Measurements from ENCODE around the gene AGXT2.
"Not testable (repeated sequence)": the region's sequence is repeated elsewhere in the genome, so short reads cannot be mapped to it uniquely, and the experiment has no call there.

Gene AGXT2

DNA sequence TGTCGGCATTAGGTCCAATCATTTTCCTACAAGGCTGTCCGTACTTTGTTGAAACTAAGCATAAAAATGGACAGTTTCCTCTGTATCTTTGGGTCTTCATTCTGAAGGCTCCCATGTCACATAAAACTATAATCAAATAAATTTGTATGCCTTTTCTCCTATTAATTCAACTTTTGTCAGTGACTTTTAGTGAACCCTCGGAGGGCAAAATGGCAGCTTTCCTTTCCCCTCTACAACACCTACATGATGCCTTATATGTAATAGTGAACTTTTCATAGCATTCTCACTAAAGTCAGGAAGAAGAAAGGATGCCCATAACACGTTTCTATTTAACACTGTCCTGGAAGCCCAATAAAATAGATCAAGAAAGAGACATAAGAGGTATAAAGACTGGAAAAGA lies 5.1 kb upstream of the AGXT2 start:
- no peak for DNase-seq

DNA sequence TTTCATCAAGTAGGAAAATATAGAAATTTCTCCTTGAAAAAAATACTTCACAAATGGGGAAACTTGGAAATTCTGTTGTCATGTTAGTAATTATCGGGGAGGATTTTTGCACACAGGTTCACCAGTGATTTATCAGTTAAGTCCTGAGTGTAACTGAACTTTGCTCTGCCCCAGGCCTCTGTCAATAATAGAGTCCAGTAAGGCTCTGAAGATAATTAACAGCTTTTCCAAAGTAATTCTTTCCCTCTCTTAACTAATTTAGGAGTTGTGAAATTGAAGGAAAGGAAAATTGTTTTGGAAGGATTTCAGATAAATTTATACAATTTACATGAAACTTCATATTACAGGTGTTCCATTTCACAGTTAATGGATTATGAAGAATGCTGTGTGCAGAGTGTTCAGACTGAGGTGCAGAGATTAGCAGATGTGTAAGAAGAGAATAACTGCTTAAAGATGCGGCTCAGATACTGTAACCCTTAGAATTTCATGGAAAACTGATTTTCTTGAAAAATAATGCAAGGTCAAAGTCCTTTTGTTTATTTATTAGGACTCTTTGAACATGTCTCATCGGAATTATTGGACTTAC lies 2.9 kb upstream of the AGXT2 start:
- no peak for DNase-seq

DNA sequence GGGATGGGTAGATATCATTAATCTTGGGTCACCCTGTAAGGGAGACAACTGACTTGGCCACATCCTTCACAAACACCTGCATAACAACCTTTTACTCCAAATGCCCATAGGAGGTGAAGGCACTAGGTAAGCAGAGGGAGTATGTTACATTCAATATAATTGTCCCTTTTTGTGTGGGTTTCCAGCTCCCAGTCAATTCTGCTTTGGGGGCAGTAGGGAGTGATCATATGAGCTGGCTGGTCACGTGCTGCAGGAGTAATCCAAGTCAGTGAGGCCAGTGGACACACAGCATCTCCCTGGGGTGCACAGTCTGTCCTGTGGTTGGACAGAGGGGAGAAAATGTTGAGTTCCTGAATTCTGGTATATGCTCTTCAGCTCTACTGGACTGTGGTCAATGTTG lies 1.2 kb upstream of the AGXT2 start:
- no peak for DNase-seq

DNA sequence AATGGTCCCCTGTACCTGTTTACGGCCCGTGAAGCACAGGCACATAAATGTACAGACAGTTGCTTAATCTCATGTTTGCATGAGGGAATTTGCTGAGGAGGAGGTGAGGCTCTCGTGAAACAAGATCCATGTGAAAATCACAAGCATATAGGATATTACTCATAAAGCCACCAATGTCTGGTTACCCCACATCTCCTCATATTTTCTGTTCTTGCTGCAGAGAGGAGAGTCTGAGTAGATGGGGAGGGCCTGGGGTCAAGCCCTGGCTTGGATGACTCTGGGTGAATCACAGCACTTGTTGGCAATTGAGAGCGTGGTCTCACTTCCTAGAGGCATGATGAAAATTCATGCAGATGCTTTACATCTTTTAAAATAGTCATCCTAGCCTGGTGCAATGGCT lies 975 bp downstream of the AGXT2 start:
- no peak for DNase-seq

DNA sequence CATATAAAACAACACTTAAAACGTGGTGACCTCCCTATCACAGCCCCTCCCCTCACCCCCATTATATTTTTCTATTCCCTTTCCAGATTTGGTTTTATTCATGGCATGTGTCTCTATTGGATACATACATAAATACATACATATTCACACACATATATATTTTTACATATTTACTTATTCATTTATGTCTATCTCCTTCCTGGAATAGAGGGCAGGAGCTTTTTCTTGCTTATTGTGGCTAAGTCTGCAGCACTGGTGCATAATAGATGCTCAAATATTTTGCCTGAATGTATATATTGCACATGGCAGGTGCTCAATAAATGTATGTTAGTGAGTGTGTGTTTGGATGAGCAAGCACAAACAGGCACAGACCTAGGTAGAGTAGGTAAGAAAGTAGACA lies 2.5 kb downstream of the AGXT2 start:
- no peak for DNase-seq

DNA sequence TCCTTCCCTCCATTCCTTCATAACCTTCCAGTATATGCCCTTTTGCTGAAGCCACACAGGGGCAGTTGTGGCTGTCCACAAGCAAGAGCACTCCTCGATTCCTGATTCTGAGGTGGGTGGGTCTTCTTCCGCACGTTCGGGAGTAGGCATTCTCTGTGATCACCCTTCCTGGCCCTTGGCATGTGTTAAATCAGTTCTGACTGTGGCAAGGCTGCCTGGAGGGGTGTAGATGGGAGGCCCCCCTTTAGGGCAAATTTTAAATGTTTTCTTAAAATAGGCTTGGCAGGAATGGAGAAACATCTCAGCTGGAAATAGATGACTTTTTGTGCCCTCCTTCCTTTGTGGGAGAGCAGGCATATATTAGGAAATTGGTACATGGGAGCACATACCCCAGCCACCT lies 3.1 kb downstream of the AGXT2 start:
- DNase-seq = no peak

DNA sequence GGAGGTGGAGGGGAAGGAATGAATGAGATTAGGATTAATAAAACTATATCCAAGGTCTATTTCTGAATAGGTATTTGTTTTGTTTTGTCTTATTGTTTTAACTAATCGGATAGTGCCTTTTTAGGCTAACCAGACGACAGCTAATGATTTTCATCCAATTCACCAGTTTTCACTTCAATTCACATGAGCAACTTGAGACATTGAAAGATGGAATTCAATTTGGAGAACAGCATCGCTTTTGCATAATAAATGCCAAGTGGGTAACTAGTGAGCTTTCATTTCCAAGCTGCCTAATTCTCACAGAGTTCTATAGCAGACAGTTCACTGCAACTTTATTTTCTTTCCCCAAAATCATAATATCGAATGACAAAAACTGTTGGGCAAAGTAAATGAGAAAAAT lies 5.0 kb downstream of the AGXT2 start:
- DNase-seq = no peak

DNA sequence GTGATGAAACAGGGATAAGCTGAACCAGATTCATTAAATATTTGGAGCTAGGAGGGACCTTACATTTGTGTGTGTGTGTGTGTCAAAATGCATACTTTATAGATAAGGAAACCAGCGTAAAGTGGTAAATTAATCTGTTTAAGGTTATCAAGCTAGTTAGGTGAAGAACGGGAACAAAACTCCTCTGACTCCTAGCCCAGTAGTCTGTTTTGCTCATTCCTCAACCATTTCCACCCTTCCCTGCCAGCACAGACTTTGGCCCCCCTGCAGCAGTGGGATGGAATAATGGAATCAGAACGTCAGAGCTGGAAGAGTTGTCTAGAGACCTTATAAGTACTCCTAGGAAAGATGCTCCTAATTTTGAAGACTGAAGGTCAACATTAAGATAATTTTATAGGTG lies 6.5 kb downstream of the AGXT2 start:
- no peak for DNase-seq

DNA sequence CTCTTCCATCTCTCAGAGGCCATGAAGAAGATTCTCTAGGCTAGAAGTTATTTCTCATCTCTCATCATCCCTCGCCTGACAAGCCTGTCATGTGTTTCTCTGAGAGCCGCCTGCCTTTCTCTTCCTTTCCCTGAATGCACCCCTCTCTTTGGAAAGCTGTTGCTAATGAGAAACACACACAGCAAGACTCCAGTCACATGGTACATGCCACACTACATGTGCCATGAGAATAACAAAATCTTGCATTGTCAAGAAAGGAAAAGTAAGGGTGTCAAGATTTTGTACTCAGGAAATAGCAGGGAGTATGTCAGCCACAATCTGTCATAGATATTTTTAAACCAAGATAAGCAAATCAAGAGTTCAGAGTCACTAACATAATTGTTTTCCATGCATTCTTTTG lies 8.9 kb downstream of the AGXT2 start:
- no peak for DNase-seq

DNA sequence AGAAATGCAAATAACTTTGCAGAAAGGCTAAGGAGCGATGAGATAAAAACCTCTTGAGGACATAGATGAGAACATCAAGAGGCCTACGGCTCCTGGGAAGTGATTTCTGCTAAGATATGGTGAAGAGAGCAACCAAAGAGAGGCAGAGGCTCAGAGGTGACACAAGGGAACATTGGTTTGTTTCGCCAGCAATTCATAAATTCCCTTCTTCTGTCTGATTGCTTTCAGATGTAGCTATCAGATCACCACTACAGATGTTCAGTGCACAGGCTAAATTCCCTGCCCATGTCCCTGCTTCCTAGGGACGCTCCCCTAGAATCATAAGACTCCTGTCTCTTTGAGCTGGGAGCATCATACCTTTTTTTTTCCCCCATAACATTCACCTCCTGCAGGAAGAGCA lies 11.2 kb downstream of the AGXT2 start:
- no peak for DNase-seq

DNA sequence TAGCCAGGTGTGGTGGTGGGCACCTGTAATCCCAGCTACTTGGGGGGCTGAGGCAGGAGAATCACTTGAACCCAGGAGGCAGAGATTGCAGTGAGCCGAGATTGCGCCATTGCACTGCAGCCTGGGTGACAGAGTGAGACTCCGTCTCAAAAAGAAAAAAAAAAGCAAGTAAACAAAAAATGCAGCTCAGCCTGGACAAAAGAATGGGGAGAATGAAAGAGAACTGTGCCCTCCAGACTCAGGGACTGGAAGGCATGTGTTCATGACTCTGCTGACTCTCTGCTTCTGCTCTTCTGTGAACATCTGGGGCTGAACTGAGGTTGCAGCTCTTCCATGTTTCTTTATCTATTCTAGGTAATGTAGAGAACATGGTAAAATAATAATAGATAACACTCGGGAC lies 11.8 kb downstream of the AGXT2 start:
- DNase-seq = not testable (repeated sequence)

DNA sequence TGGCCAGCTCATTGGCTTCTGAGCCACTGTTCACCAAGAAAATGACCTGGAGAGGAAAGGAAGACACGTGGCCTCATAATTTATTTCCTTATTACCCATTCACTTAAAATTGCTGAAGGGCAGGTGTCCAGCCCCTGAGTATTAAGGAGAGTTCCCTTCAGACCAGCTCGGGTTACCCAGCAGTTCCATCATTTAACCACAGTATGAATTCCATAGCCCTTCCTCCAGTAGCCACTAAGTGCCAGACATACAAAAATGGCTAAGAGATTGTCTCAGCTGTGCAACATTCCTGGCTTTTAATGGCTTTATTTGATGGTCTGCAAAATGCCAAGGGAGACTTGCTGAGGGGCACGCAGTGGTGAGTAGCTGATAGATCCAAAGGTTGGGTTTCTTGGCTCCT lies 12.5 kb downstream of the AGXT2 start:
- no peak for DNase-seq

DNA sequence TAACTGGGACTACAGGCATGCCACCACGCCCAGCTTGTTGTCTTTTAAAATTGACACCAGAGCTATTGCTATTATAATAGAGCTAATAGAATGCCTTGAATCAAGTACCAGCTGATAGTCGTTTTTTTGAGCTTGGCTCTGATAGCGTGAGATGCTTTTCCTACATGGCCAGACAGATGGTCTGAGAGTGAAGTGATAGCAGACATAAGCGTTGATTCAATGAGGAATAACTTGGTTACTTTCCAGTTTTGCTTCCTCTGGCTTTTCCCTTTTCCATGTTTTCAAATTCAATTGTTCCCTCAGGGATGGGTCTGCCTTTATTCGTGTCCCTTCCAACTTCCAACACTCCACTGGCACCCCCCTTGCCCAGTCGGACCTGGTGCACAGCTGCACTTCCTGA lies 15.4 kb downstream of the AGXT2 start:
- DNase-seq = no peak

DNA sequence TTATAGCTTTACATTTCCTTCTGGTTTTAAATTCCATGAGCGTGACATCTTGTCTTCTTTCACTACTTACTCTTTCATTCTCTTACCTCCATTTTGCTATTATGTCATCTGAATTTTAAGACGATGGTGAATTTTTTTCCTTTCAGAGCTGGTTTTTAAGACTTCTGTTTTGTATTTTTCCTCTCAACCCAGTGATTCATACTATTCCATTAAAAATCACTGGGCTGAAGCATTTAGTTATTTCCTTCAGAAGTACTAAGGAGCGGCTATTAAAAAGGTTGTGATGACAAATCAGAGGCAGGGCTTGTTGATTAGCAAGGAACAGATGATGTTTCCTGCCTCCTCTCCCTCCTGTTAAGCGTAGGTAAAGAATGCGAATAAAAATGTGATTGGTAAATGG lies 16.5 kb downstream of the AGXT2 start:
- DNase-seq = no peak

DNA sequence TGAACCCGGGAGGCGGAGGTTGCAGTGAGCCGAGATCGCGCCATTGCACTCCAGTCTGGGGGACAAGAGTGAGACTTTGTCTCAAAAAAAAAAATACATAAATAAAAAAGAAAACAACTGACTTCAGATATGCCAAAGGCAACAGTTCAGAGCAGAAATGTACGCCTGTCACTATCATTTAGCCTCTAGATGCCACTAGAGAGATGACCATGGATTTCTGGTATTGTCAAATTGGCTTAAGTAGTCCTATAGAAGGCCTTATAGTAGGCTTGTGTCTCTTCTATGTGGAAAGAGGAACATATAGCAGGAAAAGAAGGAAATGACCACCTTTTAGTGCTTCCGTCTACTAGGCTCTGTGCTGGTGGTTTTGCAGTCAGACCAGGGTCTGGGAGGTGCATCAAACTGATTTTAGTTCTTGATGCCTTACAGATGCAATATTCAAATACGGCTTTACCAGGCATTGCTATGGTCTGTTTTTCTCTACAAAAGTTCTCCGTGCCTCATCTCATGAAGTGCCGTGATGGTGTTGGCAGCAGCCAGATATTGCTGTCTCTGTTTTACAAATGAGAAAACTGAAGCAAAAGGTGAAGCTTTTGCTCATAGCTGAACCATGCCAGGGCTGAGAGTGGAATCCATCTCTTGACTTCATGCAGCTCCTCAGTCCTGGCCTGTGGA lies 17.2 kb downstream of the AGXT2 start:
- no peak for DNase-seq

DNA sequence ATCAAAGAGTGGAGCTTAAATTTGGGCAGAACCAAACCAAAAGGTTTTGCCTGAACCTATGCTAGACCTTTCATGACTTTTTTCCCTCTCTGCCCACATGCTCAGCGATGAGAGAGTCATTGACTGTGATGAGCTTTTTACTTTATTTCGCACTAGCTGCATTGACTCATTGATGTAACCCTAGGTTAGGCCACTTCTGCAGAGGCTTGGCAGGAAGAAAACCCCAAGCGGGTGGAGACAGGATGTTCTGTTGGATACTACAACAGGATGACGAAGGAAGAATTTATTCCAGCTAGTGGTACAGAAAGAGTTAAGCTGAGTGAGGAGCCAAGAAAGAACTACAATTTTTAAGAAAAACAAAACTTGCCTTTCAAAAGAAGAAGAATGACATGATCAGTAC lies 18.4 kb downstream of the AGXT2 start:
- DNase-seq = no peak

DNA sequence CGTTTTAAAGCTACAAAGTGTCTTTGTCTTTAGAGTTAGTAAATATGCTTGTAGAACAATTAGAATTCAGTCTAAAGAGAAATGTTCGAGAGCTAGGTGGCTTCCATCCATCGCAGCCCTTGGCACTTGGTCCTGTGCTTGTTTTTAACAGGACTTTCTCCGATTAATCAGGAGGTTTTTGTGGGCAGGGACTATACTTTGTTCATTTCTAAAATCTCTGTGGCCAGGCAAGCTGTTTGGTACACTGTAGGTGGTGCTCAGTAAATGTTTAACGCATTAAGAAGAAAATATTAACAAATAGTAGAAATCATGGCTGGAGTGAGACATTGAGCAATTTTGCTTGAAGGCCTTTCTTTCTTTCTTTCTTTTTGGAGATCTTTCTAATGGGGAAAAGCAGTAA lies 20.8 kb downstream of the AGXT2 start:
- DNase-seq = no peak

DNA sequence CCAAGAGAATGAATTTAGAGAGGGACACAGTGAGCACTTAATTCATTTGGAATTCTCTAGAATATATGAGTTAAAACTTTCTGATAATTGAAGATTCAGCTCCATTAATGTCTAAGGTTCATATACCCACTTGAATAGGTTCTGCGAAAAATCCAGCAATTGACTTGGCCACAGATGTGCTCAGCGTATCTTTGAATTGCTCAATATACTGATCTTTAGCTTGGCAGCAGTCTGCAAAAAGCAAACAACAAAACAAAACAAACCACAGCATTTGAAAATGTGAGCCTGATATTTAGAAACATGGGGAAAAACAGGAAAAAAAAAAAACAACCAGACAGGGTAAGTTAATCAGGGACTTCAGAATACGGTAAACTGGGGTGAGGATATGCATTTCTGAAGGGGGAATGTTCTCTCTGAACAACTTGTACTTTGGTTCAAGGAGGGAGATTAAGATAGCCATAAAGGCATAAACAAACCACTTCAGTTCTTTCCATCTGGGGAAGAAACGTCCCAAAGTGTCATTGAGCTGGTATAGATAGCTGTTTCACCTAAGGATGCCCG lies 21.4 kb downstream of the AGXT2 start:
- no peak for DNase-seq

DNA sequence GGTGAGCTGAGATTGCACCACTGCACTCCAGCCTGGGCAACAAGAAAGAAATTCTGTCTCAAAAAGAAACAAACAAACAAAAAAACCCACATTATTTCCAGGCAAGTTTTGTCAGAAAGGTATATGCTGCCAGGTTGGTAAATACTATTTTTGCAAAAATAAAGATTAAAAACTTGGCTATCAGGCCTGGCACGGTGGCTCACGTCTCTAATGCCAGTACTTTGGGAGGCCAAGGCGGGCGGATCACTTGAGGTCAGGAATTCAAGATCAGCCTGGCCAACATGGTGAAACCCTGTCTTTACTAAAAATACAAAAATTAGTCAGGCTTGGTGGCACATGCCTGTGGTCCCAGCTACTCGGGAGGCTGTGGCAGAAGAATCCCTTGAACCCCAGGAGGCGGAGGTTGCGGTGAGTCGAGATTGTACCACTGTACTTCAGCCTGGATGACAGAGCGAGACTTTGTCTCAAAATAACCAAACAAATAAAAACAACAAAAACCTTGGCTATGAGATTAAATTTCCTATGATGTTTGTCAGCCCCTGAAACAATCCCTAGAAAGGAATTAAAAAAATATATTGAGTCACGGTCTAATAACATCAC lies 22.7 kb downstream of the AGXT2 start:
- no peak for DNase-seq

DNA sequence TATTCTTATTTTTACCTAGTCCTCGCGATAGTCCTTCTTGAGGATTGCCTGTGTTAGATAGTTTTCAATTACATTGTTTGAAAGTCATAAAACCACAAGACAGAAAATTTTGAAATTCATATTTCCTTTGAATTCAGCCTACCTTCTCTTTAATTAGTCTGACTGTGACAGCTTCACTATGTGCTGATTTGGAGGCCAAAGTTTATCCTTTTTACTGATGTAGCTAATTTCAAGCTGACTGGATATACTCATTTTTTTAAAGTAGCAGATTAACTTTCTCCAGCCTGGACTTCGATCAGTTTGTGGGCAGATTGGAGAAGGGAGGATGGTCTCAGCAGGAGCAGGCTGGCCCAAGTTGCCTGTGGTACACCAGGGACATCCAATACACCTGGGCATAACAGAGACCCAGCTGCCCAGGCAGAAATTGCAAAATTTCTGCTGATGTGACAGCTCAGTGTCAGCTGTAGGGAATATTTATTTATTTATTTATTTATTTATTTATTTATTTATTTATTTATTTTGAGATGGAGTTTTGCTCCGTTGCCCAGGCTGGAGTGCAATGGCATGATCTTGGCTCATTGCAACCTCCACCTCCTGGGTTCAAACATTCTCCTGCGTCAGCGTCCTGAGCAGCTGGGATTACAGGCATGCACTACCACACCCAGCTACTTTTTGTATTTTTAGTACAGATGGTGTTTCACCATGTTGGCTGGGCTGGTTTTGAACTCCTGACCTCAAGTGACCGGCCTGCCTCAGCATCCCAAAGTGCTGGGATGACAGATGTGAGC lies 24.2 kb downstream of the AGXT2 start:
- DNase-seq = no peak

DNA sequence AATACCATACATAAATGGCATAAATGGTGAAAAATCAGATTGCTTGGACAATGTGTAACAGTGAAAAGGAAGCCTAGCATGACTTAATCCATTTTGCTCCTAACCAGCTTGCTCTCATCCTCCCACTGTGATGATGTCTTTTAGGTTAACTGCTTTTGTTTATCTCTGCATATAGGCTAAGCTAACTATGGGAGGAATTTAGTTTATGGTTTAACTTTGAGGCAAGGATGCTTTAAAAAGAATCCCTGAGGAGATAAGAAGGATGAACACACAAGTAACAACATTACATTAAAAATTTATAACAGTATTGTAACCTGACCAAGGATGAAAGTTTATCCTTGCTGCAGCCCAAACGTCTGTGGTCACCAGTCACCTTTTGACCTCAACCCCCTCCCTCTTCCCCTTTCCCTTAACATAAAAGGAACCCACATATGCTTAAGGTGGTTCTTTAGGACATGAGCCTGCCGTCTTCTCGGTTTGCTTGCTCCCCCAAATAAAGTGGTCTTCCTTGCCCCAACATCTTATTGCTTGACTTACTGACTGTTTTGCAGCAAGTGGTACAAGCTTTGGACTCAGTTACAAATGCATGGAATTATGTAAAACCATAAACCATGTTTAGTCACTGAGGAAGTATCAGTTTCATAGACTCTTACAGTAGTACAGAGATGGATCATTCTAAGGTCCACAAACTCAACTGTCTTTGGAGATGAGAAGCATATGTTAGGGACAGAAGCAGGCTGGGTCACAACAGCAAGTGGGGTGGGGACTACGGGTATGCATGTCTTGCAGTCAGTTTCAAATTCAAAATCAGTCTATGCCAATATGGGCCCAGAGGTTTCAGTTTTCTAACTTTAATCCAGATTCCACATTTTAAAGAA lies 31.3 kb downstream of the AGXT2 start:
- no peak for DNase-seq

DNA sequence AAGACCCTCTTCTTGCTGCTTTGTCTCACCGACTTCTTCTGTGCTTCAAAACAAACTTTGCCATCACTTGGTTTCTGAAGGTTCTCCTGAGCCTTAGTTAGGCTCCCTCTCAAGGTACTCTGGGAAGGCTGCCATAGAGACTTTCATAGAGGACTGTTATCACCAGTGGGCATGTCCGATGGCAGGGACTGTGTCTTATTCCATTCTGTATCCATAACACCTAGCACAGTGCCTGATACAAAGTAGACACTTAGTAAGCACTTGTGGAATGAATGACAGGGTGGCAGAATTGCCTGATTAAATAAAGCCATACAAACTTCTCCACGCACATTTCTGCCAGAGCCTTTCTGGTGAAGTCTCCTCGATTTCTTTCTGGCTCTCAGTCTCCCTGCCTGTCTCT lies 32.7 kb downstream of the AGXT2 start:
- no peak for DNase-seq

DNA sequence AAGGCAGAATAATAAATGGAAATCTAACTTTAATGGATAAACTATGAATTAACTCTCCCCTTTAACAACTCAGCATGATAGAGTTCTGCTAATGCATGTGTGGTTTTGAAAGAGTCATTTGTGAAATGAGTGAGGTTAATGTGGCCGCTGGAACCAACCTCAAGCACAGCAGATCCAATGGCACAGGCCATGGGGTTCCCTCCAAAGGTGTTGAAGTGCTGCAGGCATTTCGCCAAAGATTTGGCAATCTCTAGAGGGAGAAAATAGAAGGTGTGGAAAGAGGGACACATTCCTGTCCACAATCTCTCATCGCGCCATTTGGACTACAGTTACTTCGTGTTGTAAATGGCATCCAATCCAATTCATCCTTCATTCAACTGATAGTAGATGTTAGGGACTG lies 35.0 kb downstream of the AGXT2 start:
- DNase-seq = no peak
